ENCODE measurements around the gene DHRS4L2.
"Not testable (repeated sequence)": the region's sequence is repeated elsewhere in the genome, so short reads cannot be mapped to it uniquely, and the experiment has no call there.

GRCh38 chr14:23953116-23953463, 35.6 kb upstream of the DHRS4L2 start:
- TF ChIP-seq L3MBTL2 (conservative IDR thresholded peaks at IDR 0.05); SUZ12 (IDR thresholded peaks at IDR 0.05); FOXA1 (IDR thresholded peaks at IDR 0.05); ZNF384 (IDR thresholded peaks at IDR 0.05); SP1 (IDR thresholded peaks at IDR 0.05); TARDBP (IDR thresholded peaks at IDR 0.05); FOXK2 (IDR thresholded peaks at IDR 0.05); ARNT (IDR thresholded peaks at IDR 0.05): not testable (repeated sequence)
